Measurements from ENCODE around the gene EBNA1BP2. TPM values are rescaled to one million over a fixed set of nuclear protein-coding genes. Genes with fewer than 3 reads are reported as not detected.
A peak's percentile ranks its signal among the peaks of the same experiment; 100 is the strongest.

The EBNA1BP2 gene
- total and polyA plus RNA-seq, 2 of the 13 experiments (the other 11 are each of a cell fraction or from before 2014, with no cell fraction given): 27.1 to 102 TPM

GRCh38 chr1:43171876-43172526, at the start of gene EBNA1BP2, which contains the start of gene CFAP57 (continued):
- TF ChIP-seq, protein P1, sequence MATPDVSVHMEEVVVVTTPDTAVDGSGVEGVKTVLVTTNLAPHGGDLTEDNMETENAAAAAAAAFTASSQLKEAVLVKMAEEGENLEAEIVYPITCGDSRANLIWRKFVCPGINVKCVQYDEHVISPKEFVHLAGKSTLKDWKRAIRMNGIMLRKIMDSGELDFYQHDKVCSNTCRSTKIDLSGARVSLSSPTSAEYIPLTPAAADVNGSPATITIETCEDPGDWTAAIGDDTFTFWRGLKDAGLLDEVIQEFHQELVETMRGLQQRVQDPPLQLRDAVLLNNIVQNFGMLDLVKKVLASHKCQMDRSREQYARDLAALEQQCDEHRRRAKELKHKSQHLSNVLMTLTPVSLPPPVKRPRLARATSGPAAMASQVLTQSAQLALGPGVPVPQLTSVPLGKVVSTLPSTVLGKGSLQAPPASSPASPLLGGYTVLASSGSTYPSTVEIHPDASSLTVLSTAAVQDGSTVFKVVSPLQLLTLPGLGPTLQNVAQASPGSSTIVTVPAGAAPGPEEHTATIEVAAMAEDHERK (CRISPR knock-in tag; IDR thresholded peaks at IDR 0.05; ENCODE audit: low read depth): no peak
- TF ChIP-seq ZNF710 (CRISPR knock-in tag; IDR thresholded peaks at IDR 0.05; ENCODE audit: borderline replicate concordance) (peak; percentile 42; the same call in 1 of the 2 replicates), ZNF18 (CRISPR knock-in tag; IDR thresholded peaks at IDR 0.05; ENCODE audit: insufficient replicate concordance) (no peak), DBP (CRISPR knock-in tag; IDR thresholded peaks at IDR 0.05; ENCODE audit: not compliant biosample characterization) (no peak), FOSL2 (CRISPR knock-in tag; IDR thresholded peaks at IDR 0.05) (peak; percentile 15; the same call in 1 of the 2 replicates), FOXO4 (CRISPR knock-in tag; conservative IDR thresholded peaks at IDR 0.05) (no peak), ZBTB3 (CRISPR knock-in tag; IDR thresholded peaks at IDR 0.05; ENCODE audit: borderline replicate concordance, low read depth) (no peak)
- TF ChIP-seq, protein P2, sequence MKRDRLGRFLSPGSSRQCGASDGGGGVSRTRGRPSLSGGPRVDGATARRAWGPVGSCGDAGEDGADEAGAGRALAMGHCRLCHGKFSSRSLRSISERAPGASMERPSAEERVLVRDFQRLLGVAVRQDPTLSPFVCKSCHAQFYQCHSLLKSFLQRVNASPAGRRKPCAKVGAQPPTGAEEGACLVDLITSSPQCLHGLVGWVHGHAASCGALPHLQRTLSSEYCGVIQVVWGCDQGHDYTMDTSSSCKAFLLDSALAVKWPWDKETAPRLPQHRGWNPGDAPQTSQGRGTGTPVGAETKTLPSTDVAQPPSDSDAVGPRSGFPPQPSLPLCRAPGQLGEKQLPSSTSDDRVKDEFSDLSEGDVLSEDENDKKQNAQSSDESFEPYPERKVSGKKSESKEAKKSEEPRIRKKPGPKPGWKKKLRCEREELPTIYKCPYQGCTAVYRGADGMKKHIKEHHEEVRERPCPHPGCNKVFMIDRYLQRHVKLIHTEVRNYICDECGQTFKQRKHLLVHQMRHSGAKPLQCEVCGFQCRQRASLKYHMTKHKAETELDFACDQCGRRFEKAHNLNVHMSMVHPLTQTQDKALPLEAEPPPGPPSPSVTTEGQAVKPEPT (CRISPR knock-in tag; IDR thresholded peaks at IDR 0.05; ENCODE audit: low read depth): no peak
- TF ChIP-seq, protein P3, sequence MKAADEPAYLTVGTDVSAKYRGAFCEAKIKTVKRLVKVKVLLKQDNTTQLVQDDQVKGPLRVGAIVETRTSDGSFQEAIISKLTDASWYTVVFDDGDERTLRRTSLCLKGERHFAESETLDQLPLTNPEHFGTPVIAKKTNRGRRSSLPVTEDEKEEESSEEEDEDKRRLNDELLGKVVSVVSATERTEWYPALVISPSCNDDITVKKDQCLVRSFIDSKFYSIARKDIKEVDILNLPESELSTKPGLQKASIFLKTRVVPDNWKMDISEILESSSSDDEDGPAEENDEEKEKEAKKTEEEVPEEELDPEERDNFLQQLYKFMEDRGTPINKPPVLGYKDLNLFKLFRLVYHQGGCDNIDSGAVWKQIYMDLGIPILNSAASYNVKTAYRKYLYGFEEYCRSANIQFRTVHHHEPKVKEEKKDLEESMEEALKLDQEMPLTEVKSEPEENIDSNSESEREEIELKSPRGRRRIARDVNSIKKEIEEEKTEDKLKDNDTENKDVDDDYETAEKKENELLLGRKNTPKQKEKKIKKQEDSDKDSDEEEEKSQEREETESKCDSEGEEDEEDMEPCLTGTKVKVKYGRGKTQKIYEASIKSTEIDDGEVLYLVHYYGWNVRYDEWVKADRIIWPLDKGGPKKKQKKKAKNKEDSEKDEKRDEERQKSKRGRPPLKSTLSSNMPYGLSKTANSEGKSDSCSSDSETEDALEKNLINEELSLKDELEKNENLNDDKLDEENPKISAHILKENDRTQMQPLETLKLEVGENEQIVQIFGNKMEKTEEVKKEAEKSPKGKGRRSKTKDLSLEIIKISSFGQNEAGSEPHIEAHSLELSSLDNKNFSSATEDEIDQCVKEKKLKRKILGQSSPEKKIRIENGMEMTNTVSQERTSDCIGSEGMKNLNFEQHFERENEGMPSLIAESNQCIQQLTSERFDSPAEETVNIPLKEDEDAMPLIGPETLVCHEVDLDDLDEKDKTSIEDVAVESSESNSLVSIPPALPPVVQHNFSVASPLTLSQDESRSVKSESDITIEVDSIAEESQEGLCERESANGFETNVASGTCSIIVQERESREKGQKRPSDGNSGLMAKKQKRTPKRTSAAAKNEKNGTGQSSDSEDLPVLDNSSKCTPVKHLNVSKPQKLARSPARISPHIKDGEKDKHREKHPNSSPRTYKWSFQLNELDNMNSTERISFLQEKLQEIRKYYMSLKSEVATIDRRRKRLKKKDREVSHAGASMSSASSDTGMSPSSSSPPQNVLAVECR (CRISPR knock-in tag; IDR thresholded peaks at IDR 0.05; ENCODE audit: borderline replicate concordance): peak; percentile 100
- TF ChIP-seq, protein P4, sequence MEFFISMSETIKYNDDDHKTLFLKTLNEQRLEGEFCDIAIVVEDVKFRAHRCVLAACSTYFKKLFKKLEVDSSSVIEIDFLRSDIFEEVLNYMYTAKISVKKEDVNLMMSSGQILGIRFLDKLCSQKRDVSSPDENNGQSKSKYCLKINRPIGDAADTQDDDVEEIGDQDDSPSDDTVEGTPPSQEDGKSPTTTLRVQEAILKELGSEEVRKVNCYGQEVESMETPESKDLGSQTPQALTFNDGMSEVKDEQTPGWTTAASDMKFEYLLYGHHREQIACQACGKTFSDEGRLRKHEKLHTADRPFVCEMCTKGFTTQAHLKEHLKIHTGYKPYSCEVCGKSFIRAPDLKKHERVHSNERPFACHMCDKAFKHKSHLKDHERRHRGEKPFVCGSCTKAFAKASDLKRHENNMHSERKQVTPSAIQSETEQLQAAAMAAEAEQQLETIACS (CRISPR knock-in tag; IDR thresholded peaks at IDR 0.05): no peak
